ENCODE results near the gene VPS35. TPM values are rescaled to one million over a fixed set of nuclear protein-coding genes. Genes with fewer than 3 reads are reported as not detected.
A peak's percentile ranks its signal among the peaks of the same experiment; 100 is the strongest.

VPS35 gene
- total and polyA plus RNA-seq, 2 of the 13 experiments (the other 11 are each of a cell fraction or from before 2014, with no cell fraction given), result 30.7 to 136 TPM

- no peaks in the 10 kb centered on the region for H3K9me3 ChIP-seq (ENCODE audit: low read length)
- POLR2A ChIA-PET, result no interaction called here
- CTCF ChIA-PET (ENCODE audit: low intra/inter-chr PET ratio, low total read pairs), result no interaction called here
- no peaks in the 10 kb centered on the region for H3K36me3 ChIP-seq (replicated peaks in 1 of 2; ENCODE audit: control insufficient read depth in 1 of 2, insufficient read depth in 2 of 2, low read length in 2 of 2)
- H3K4me1 ChIP-seq (ENCODE audit: insufficient read depth, low read length), result peaks cover 25% of the 10 kb centered on the region
- no peak overlapping the region for H3K4me2 ChIP-seq (ENCODE audit: low read depth, low read length)
- H3K9ac ChIP-seq (ENCODE audit: insufficient read depth, low read depth, low read length), result no peak overlapping the region
- FAIRE-seq, result no peak
- no peak for DNase-seq (ENCODE audit: low spot score)
- no peak overlapping the region for H2AFZ ChIP-seq (ENCODE audit: low read length)
- WGBS (ENCODE audit: low lambda C conversion rate), result 54% methylated on average over 5 of the region's 5 CpGs
- no peaks in the 10 kb centered on the region for H4K20me1 ChIP-seq (ENCODE audit: insufficient read depth, low read length)
- TF ChIP-seq ISL2 (CRISPR knock-in tag; IDR thresholded peaks at IDR 0.05) (no peak), NR2F6 (IDR thresholded peaks at IDR 0.05) (0 out of 2 replicates have a peak, but pooled peaks have one; percentile 14), NR2F6 (CRISPR knock-in tag; IDR thresholded peaks at IDR 0.05) (no peak)
- H3K79me2 ChIP-seq (ENCODE audit: insufficient read depth, low read length), result no peaks in the 10 kb centered on the region
- peak; percentile 16; the same call in 2 of the 3 replicates for ATAC-seq
- 0 out of 5 replicates have a peak, but pooled peaks cover 0 to 1% of the 10 kb centered on the region in 2 experiments for H3K27me3 ChIP-seq (ENCODE audit: control insufficient read depth in 1 of 2, insufficient read depth in 2 of 2, low read length in 2 of 2)
- in situ Hi-C loops (cut with HindIII; ENCODE audit: extremely low pct_ligation_motif_present, low pct_unique_long_range_greater_than_20kb) (no loop called here), intact Hi-C loops (cut with micrococcal nuclease; ENCODE audit: unreplicated experiment) (no loop called here)
- no peak overlapping the region for H3K4me3 ChIP-seq (replicated peaks in 1 of 3; ENCODE audit: insufficient read depth in 1 of 3, low read depth in 2 of 3, low read length in 3 of 3)
- no peak overlapping the region for H3K27ac ChIP-seq (ENCODE audit: extremely low read length, insufficient read depth, low read length)
- no TSS peak for BruUV-seq (replicated peaks)
Measured at GRCh38 chr16:46650254-46650623, 38.7 kb downstream of the VPS35 start.

GRCh38 chr16:46649588-46650253 lies 39.3 kb downstream of the VPS35 start:
- Histone ChIP-seq H3K79me2 (ENCODE audit: insufficient read depth, low read length) (no peaks in the 10 kb centered on the region), H3K27ac (ENCODE audit: extremely low read length, insufficient read depth, low read length) (no peak overlapping the region), H3K36me3 (replicated peaks in 1 of 2; ENCODE audit: control insufficient read depth in 1 of 2, insufficient read depth in 2 of 2, low read length in 2 of 2) (no peaks in the 10 kb centered on the region), H3K9ac (ENCODE audit: insufficient read depth, low read depth, low read length) (no peak overlapping the region), H3K4me3 (replicated peaks in 1 of 3; ENCODE audit: insufficient read depth in 1 of 3, low read depth in 2 of 3, low read length in 3 of 3) (no peak overlapping the region), H3K9me3 (ENCODE audit: low read length) (no peaks in the 10 kb centered on the region), H3K4me2 (ENCODE audit: low read depth, low read length) (no peak overlapping the region), H3K27me3 (ENCODE audit: control insufficient read depth in 1 of 2, insufficient read depth in 2 of 2, low read length in 2 of 2) (0 out of 5 replicates have a peak, but pooled peaks cover 0 to 1% of the 10 kb centered on the region in 2 experiments), H3K4me1 (ENCODE audit: insufficient read depth, low read length) (peaks cover 25% of the 10 kb centered on the region), H4K20me1 (ENCODE audit: insufficient read depth, low read length) (no peaks in the 10 kb centered on the region), H2AFZ (ENCODE audit: low read length) (no peak overlapping the region)
- intact Hi-C loops (cut with micrococcal nuclease; ENCODE audit: unreplicated experiment), result loop anchor here (5.0 kb wide), 1 partner anchor 1438 kb away; no protein-coding TSS in a partner anchor
- BruUV-seq (replicated peaks), result no TSS peak
- POLR2A ChIA-PET, result no interaction called here
- in situ Hi-C loops (cut with HindIII; ENCODE audit: extremely low pct_ligation_motif_present, low pct_unique_long_range_greater_than_20kb), result no loop called here
- TF ChIP-seq IKZF4 (CRISPR knock-in tag; IDR thresholded peaks at IDR 0.05; ENCODE audit: borderline replicate concordance, low read depth, not compliant biosample characterization) (no peak), SOX6 (IDR thresholded peaks at IDR 0.05) (no peak), SOX6 (CRISPR knock-in tag; IDR thresholded peaks at IDR 0.05) (no peak), HOXA5 (CRISPR knock-in tag; IDR thresholded peaks at IDR 0.05) (no peak), PLSCR1 (CRISPR knock-in tag; IDR thresholded peaks at IDR 0.05; ENCODE audit: borderline replicate concordance) (no peak), HIC2 (CRISPR knock-in tag; IDR thresholded peaks at IDR 0.05; ENCODE audit: low read depth) (no peak), ZNF674 (CRISPR knock-in tag; IDR thresholded peaks at IDR 0.05; ENCODE audit: low read depth) (no peak), GATA4 (IDR thresholded peaks at IDR 0.05; ENCODE audit: borderline replicate concordance, low read depth) (no peak), CEBPG (CRISPR knock-in tag; IDR thresholded peaks at IDR 0.05) (no peak), HMGXB4 (CRISPR knock-in tag; IDR thresholded peaks at IDR 0.05; ENCODE audit: borderline replicate concordance in 1 of 2, low read depth in 1 of 2) (no peak), CBX1 (IDR thresholded peaks at IDR 0.05; ENCODE audit: low read depth) (no peak), NFATC3 (CRISPR knock-in tag; IDR thresholded peaks at IDR 0.05) (no peak)
- ATAC-seq (peak; percentile 9; the same call in 2 of the 3 replicates), DNase-seq (ENCODE audit: low spot score) (no peak), FAIRE-seq (no peak)
- CTCF ChIA-PET (ENCODE audit: low intra/inter-chr PET ratio, low total read pairs), result no interaction called here
- 71% methylated on average over 22 of the region's 27 CpGs for WGBS (ENCODE audit: low lambda C conversion rate)
